GDM1 (cell line): ENCODE data around the gene FRYL.
"Not testable (repeated sequence)": the region's sequence is repeated elsewhere in the genome, so short reads cannot be mapped to it uniquely, and the experiment has no call there.

Experiments
- DNase-seq: peaks from one replicate; lab custom pipeline; 2025; lab: John Stamatoyannopoulos, UW

The FRYL gene

GRCh38 chr4:48698029-48698971, 81.8 kb downstream of the FRYL start:
- no peak for DNase-seq

- DNase-seq: not testable (repeated sequence)
Measured at GRCh38 chr4:48697516-48697915, 82.6 kb downstream of the FRYL start.

- DNase-seq: no peak
Measured at GRCh38 chr4:48694824-48695223, 85.3 kb downstream of the FRYL start.

GRCh38 chr4:48693856-48694574, 86.1 kb downstream of the FRYL start:
- no peak for DNase-seq

- DNase-seq: no peak
Measured at GRCh38 chr4:48692897-48693296, 87.2 kb downstream of the FRYL start.

GRCh38 chr4:48692044-48692443, 88.0 kb downstream of the FRYL start:
- DNase-seq: no peak

GRCh38 chr4:48688953-48689352, 91.1 kb downstream of the FRYL start:
- no peak for DNase-seq

- DNase-seq: no peak
Measured at GRCh38 chr4:48687313-48688051, 92.6 kb downstream of the FRYL start.

GRCh38 chr4:48686369-48686768, 93.7 kb downstream of the FRYL start:
- no peak for DNase-seq

GRCh38 chr4:48683784-48684666, 96.1 kb downstream of the FRYL start:
- DNase-seq: no peak

GRCh38 chr4:48682870-48683269, 97.2 kb downstream of the FRYL start:
- not testable (repeated sequence) for DNase-seq

- DNase-seq: no peak
Measured at GRCh38 chr4:48681856-48682255, 98.2 kb downstream of the FRYL start.

- DNase-seq: no peak
Measured at GRCh38 chr4:48680848-48681568, 99.1 kb downstream of the FRYL start.

GRCh38 chr4:48673537-48673936, 106.5 kb downstream of the FRYL start:
- no peak for DNase-seq

- no peak for DNase-seq
Measured at GRCh38 chr4:48670587-48670986, 109.5 kb downstream of the FRYL start.

- DNase-seq: no peak
Measured at GRCh38 chr4:48669086-48669485, 111.0 kb downstream of the FRYL start.

GRCh38 chr4:48668254-48669017, 111.6 kb downstream of the FRYL start:
- DNase-seq: no peak

- DNase-seq: no peak
Measured at GRCh38 chr4:48667148-48667547, 112.9 kb downstream of the FRYL start.

- no peak for DNase-seq
Measured at GRCh38 chr4:48665555-48666186, 114.4 kb downstream of the FRYL start.
